NT2/D1 (cell line): Measurements from ENCODE around the gene RBM28.

Source experiments
- DNase-seq: peaks from one replicate; pipeline ENCODE4 v3.0.0-alpha.2; 2011; ENCODE audit warnings: low read depth, low spot score
- H3K27me3 ChIP-seq: 2 replicates; pipeline ENCODE4 v1.6.0; 2011; ENCODE audit warnings: mild to moderate bottlenecking; ENCODE audit not compliant: insufficient read length, insufficient read depth
- H3K36me3 ChIP-seq: 2 replicates; pipeline ENCODE4 v1.6.1; 2011; ENCODE audit warnings: mild to moderate bottlenecking, low read length, mixed read lengths; ENCODE audit not compliant: insufficient read depth, insufficient read length
- H3K4me1 ChIP-seq: 2 replicates; pipeline ENCODE4 v1.5.1; 2011; ENCODE audit not compliant: insufficient read depth, insufficient read length
- H3K4me3 ChIP-seq: 2 replicates; pipeline ENCODE4 v1.5.1; 2011; ENCODE audit warnings: low read depth; ENCODE audit not compliant: insufficient read length
- H3K9ac ChIP-seq: 2 replicates; pipeline ENCODE4 v1.6.0; 2011; ENCODE audit warnings: low read depth; ENCODE audit not compliant: insufficient read length
- H3K9me3 ChIP-seq: 2 replicates; pipeline ENCODE4 v1.5.1; 2011; ENCODE audit warnings: mild to moderate bottlenecking, low read length; ENCODE audit not compliant: insufficient read depth
- SUZ12 ChIP-seq: IDR thresholded peaks from 2 replicates; pipeline ENCODE4 v1.6.1; 2011; ENCODE audit not compliant: insufficient read length, insufficient read depth; ENCODE audit errors: extremely low read depth
- YY1 ChIP-seq: IDR thresholded peaks from 2 replicates; pipeline ENCODE4 v1.6.1; 2011; ENCODE audit not compliant: insufficient read length, insufficient read depth
- ZNF274 ChIP-seq: IDR thresholded peaks from 2 replicates; pipeline ENCODE4 v1.6.1; 2011; ENCODE audit warnings: mild to moderate bottlenecking, low read depth, low read length

RBM28 gene

DNA sequence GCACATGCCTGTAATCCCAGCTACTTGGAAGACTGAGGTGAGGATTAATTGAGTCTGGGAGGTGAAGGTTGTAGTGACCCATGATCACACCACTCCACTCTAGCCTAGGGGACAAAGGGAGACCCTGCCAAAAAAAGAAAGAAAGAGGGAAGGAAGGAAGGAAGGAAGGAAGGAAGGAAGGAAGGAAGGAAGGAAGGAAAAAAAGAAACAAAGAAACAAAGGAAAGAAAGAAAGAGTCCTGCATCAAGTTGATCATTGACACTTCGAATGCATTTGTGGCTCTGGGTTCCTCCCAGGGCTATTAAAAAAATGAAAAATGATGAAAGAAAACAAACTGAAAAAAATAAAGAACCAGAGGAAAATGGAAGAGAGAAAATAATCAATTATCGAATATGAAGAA is 21.7 kb upstream of the RBM28 start:
- H3K27me3 ChIP-seq: peaks cover 49% of the 10 kb centered on the region
- no peaks in the 10 kb centered on the region for H3K36me3 ChIP-seq
- H3K9ac ChIP-seq: no peak overlapping the region
- no peaks in the 10 kb centered on the region for H3K9me3 ChIP-seq
- H3K4me1 ChIP-seq: no peaks in the 10 kb centered on the region
- DNase-seq: no peak
- H3K4me3 ChIP-seq: no peak overlapping the region
- TF ChIP-seq SUZ12 (no peak), ZNF274 (no peak), YY1 (no peak)

- Histone ChIP-seq H3K9me3 (no peaks in the 10 kb centered on the region), H3K9ac (no peak overlapping the region), H3K36me3 (no peaks in the 10 kb centered on the region), H3K4me3 (no peak overlapping the region), H3K4me1 (peaks cover 3% of the 10 kb centered on the region), H3K27me3 (peaks cover 52% of the 10 kb centered on the region)
- TF ChIP-seq SUZ12 (no peak), YY1 (no peak), ZNF274 (no peak)
- no peak for DNase-seq
Observed at GRCh38 chr7:128364166-128364870, 20.6 kb upstream of the RBM28 start.

- Histone ChIP-seq H3K4me3 (no peak overlapping the region), H3K27me3 (peaks cover 58% of the 10 kb centered on the region), H3K9me3 (no peaks in the 10 kb centered on the region), H3K4me1 (peaks cover 3% of the 10 kb centered on the region), H3K9ac (no peak overlapping the region), H3K36me3 (no peaks in the 10 kb centered on the region)
- TF ChIP-seq YY1: no peak
- no peak for TF ChIP-seq ZNF274
- TF ChIP-seq SUZ12: no peak
- no peak for DNase-seq
Observed at GRCh38 chr7:128363261-128363721, 19.6 kb upstream of the RBM28 start.

GRCh38 chr7:128362670-128363069 is 19.0 kb upstream of the RBM28 start:
- H3K36me3 ChIP-seq: no peaks in the 10 kb centered on the region
- DNase-seq: no peak
- H3K4me1 ChIP-seq: peaks cover 3% of the 10 kb centered on the region
- TF ChIP-seq YY1 (no peak), SUZ12 (no peak), ZNF274 (no peak)
- H3K27me3 ChIP-seq: peaks cover 58% of the 10 kb centered on the region
- H3K9me3 ChIP-seq: no peaks in the 10 kb centered on the region
- H3K9ac ChIP-seq: no peak overlapping the region
- H3K4me3 ChIP-seq: no peak overlapping the region

DNA sequence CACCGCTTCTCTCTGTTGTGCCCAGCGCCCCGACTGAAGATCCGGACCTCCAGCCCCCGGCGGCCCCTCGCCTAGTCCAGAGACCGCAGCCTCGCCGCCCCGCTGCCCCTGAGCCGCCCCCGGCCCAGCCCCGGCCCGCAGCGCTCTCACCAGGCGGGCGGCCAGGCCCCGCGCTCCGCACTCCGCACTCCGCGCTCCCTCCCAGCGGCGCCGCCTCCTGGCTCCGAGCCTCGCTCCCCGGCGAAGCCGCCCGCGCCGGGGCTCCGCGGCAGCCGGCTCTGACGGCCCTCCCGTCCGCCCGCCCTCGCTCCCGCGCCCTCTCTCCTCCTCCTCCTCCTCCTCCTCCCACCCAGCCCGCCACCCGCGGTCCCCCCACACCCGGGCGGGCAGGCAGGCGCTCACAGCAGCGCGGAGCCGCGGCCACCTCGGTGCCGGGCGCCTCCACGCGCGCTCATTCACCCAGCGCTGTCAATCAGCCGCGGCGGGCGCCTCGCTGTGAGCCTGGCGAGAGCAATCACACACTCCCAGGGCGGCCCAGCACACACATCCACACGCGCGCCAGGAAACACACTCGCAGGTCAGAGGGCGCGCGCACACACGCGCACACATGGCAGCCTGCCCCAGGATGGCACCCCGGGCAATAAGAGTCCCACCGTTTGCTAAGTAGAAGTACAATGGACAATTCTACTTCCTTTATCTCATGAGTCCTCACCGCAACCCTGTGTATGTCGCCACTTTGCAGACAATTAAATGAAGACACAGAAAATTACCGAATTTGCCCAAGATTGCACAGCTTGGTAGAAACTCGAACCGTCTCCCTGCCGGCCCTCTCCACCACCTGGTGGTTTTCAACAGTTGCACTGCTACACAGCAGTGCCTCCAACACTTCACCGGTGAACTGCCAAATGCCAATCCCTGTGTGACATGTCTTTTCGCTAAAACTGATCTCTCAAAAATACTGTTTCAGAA is 18.0 kb upstream of the RBM28 start, which contains the start of gene PRRT4:
Gene PRRT4, minus strand, starts transcription at position 280 of the 969 bp plus-strand sequence.
- no peaks in the 10 kb centered on the region for H3K9me3 ChIP-seq
- H3K27me3 ChIP-seq: peaks cover 57% of the 10 kb centered on the region
- TF ChIP-seq YY1: no peak
- TF ChIP-seq SUZ12: no peak
- no peak for TF ChIP-seq ZNF274
- H3K4me3 ChIP-seq: peak within 1 kb of the TSS; percentile 48
- H3K4me1 ChIP-seq: peaks cover 11% of the 10 kb centered on the region
- H3K9ac ChIP-seq: peak within 1 kb of the TSS; percentile 70
- no peak for DNase-seq
- H3K36me3 ChIP-seq: no peaks in the 10 kb centered on the region

DNA sequence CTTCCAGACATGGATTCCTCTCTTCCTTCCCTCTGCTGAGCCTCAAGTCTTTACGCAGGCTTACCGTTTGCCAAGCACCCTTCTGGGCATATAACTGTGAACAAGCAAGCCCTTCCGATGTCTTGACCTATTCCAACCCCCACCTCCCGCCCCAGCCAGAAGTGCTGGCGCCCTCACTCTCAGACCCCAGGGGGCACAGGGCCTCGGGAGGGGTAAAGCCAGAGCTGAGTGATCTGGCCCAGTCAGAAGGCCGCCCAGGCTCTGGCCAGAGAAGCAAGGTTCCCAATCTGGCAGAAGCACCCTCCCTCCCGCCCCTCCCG is 16.6 kb upstream of the RBM28 start:
- no peak for DNase-seq
- H3K4me3 ChIP-seq: no peak overlapping the region
- no peaks in the 10 kb centered on the region for H3K9me3 ChIP-seq
- peaks cover 12% of the 10 kb centered on the region for H3K4me1 ChIP-seq
- TF ChIP-seq ZNF274 (no peak), YY1 (no peak), SUZ12 (no peak)
- H3K36me3 ChIP-seq: no peaks in the 10 kb centered on the region
- peaks cover 51% of the 10 kb centered on the region for H3K27me3 ChIP-seq
- peak overlapping the region; percentile 21 for H3K9ac ChIP-seq

DNA sequence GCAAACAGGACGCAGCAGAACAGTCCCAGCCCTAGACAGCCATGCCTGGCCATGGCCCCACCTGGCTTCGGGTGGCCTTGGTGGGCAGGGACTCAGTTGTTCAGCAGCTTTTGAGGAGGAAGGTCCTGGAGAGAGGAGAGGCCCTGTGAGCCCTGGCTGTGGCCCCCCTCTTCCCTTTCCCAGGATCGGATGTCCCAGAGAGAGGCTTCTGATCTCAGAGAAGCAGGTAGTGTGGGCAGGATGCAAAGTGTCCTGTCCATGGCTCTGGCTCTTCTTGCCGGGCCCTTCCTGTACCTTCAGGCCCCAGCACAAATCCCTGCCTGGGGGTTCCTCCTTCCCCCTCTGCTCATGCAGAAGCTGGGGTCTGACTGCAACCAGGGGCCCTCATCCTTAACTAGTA is 16.2 kb upstream of the RBM28 start:
- Histone ChIP-seq H3K36me3 (no peaks in the 10 kb centered on the region), H3K27me3 (peaks cover 51% of the 10 kb centered on the region), H3K4me3 (no peak overlapping the region), H3K4me1 (peaks cover 12% of the 10 kb centered on the region), H3K9me3 (no peaks in the 10 kb centered on the region), H3K9ac (peak overlapping the region; percentile 21)
- DNase-seq: no peak
- TF ChIP-seq YY1 (no peak), ZNF274 (no peak), SUZ12 (no peak)
